ENCODE measurements around the gene ITLN1.
"Not testable (repeated sequence)": the region's sequence is repeated elsewhere in the genome, so short reads cannot be mapped to it uniquely, and the experiment has no call there.

The ITLN1 gene

DNA sequence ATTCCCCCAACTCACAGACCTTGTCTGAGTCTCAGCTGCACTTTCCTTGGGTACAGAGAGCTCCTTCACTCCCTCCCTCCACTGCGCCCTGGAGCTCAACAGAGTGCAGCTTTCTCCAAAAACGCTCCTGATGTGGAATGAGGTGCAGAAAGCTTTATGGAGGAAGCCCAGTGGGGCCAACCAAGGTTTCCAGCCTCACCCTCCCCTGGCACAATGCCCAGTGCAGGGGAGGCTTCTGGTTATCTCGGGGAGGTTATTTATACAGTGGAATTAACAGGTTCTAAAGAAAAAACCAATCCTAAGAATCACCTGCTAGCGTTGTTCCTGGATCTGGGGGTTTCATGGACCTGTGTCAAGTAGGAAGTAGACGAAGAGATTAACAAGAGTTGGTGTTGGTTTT is at the start of gene ITLN1:
Gene ITLN1 (minus strand): TSS at position 139 of the 400 bp plus-strand sequence. CDS start 303 bp downstream, outside the sequence.
- no peak for DNase-seq (ENCODE audit: low read depth in 2 of 2)

DNA sequence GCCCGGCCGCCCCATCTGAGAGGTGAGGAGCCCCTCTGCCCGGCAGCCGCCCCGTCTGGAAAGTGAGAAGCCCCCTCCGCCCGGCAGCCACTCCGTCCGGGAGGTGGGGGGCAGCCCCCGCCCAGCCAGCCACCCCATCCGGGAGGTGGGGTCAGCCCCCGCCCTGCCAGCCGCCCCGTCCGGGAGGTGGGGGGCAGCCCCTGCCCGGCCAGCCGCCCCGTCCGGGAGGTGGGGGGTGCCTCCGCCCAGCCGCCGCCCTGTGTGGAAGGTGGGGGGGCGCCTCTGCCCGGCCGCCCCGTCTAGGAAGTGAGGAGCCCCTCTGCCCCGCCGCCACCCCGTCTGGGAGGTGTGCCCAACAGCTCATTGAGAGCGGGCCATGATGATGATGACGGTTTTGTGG is 48.3 kb upstream of the ITLN1 start:
- not testable (repeated sequence) for DNase-seq (ENCODE audit: low read depth in 2 of 2)

DNA sequence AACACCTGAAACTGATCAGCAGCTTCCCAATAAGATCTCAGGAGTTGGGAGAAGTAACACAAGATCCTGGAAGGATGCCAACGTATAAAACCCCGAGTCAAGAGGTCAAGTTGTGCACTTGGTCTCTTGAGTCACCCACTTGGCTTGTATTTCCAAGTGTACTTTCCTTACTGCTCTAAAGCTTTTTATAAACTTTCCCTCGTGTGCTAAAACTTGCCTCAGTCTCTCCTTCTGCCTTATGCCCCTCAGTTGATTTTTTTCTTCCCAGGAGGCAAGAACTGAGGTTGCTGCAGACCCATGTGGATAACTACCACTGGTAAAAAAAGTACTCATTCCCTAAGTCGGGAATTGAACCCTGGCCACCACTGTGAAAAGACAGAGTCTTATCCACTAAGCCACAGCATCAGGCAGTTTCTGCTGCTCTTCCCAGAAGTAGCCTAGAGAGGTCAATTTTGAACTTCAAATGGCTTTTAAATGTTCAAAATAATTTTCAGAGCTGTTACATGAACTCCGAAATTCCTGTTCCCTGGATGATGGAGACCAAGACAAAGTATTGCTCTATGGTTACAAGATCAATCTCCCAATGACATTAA is 40.8 kb upstream of the ITLN1 start:
- DNase-seq (ENCODE audit: low read depth in 2 of 2): no peak

DNA sequence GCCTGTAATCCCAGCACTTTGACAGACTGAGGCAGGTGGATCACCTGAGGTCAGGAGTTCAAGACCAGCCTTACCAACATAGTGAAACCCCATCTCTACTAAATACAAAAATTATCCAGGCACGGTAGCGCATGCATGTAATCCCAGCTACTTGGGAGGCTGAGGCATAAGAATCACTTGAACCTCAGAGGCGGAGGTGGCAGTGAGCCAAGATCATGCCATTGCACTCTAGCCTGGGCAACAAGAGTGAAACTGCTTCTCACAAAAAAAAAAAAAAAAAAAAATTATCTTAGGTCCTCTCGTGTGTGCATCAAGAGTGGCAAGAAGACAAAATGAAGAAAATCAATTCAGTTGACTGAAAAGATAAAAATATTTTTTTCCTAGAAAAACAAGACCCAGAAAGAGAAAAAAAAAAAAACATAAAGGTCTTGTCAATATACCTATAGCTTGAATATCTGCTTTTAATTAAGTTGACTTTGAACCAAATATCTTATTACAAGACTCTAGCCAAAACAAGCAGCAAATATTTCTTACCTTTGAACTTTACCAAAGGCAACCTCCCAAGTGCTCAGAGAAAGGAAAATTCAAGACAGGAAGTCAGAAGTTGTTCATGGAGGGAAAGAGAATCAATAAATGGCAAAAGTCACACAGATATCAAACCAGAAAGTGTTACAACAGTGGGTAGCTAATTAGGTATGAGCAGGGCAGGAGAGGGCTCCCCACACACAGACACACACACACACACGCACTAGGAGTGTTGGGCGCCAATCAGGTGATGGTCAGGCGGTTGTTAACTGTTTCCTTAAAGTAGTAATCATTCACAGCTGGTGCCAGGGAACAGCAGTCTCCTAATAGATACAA is 40.0 kb upstream of the ITLN1 start:
- DNase-seq (ENCODE audit: low read depth in 2 of 2): no peak

DNA sequence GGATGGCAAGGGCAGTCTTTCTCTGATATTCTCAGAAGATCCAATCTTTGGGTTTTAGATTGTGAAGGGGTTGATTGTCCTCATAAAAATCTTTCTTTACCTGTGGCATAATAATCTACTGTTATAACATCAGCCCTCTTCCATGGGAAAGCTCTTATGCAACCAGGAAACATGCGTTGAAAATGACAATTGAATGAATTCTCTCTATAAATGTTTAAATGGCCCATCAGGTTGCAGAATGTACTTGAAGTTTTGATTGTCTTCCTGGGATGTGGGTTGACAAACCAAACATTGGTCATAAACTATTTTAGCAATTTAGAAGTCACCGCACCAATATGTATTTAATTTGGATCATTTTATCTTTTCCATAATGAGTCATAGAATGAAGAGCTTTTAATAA is 31.7 kb upstream of the ITLN1 start:
- DNase-seq (ENCODE audit: low read depth in 2 of 2): no peak

DNA sequence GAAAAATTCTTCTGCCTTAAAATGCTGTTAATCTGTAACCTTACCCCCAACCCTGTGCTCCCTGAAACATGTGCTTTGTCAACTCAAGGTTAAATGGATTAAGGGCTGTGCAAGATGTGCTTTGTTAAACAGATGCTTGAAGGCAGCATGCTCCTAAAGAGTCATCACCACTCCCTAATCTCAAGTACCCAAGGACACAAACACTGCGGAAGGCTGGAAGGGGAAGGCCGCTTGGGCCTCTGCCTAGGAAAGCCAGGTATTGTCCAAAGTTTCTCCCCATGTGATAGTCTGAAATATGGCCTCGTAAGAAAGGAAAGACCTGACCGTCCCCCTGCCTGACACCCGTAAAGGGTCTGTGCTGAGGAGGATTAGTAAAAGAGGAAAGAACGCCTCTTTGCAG is 28.2 kb upstream of the ITLN1 start:
- not testable (repeated sequence) for DNase-seq (ENCODE audit: low read depth in 2 of 2)

DNA sequence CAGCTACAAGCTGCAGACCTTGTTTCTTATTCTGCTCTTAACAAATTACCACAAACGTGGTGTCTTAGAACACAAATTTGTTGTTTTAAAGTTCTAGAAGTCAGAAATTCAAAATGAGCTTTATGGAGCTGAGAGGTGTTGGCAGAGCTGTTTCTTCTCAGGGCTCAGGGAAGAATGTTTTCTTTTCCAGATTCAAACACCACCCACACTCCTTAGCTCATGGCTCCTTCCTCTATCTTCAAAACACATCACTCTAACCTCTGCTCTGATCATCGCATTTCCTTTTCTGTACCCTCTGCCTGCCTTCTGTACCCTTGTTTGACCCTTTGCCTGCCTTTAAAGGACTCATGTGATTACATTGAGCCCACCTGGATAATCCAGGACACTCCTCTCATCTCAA is 26.9 kb upstream of the ITLN1 start:
- no peak for DNase-seq (ENCODE audit: low read depth in 2 of 2)

DNA sequence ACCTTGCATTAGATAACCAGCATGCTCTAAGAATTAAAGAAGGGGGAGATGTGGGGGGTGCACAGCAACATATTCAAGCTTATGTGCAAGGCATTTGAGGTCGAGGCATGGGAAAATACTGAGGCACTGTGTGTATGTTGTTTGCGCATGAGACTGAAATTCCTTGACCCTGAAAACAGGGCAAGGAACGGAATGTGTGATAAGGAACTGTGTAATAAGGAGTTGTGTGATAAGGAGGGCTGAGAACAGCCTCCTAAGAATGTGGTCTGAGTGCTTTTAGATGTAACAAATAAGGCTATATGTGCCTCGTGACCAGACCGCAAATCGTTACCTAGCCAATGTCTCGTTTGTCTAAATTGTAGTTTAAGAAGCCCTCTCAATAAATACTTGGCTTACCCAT is 26.5 kb upstream of the ITLN1 start:
- no peak for DNase-seq (ENCODE audit: low read depth in 2 of 2)

DNA sequence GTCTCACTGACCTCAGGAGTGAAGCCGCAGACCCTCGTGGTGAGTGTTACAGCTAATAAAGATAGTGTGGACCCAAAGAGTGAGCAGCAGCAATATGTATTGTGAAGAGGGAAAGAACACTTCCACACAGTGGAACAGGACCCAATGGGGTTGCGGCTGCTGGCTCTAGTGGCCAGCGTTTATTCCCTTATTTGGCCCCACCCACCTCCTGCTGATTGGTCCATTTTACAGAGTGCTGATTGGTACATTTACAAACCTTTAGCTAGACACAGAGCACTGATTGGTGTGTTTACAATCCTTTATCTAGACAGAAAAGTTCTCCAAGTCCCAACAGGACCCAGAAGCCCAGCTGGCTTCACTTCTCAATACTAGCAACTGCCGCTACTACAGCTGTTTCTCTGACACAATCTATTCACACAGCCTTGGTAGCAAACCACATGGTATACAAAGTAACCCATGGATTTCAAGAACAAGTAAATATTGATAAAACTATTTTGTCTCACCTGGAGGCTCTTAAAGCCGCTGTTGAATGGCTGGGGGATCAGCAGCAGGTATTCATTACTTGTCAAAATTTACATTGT is 25.3 kb upstream of the ITLN1 start:
- DNase-seq (ENCODE audit: low read depth in 2 of 2): no peak

DNA sequence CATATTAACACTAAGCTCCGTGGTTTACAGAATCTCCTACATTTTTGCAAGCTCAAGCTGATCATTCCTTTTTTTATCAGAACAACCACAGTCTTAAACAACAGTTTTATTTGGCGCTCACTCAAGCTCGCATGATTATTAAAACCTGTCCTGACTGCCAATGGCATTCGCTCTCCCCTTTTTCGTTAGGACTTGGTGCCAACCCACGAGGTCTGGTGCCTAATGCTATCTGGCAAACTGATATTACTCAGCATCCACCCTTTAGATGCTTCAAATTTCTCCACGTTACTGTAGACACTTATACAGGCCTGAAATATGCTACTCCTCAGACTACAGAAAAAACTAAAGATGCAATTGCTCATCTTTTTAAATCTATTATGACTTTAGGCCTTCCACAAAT is 23.0 kb upstream of the ITLN1 start:
- no peak for DNase-seq (ENCODE audit: low read depth in 2 of 2)

DNA sequence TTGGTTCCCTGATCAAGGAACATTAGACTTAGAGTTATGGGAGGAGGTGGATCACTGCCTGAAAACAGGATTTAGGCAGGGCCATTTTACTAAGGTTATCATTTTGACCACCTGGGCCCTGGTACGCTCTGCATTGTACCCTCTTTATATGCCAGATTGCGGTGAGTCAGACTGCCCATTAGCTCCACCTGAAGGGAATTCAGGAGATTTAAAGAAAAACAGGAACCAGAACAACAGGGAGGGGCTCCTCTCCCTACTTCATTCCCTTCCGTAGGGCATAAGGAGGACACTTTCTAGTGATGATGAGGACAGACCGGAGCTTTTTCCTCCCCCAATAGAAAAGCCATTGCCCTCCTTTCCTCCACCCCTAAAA is 20.6 kb upstream of the ITLN1 start:
- no peak for DNase-seq (ENCODE audit: low read depth in 2 of 2)

DNA sequence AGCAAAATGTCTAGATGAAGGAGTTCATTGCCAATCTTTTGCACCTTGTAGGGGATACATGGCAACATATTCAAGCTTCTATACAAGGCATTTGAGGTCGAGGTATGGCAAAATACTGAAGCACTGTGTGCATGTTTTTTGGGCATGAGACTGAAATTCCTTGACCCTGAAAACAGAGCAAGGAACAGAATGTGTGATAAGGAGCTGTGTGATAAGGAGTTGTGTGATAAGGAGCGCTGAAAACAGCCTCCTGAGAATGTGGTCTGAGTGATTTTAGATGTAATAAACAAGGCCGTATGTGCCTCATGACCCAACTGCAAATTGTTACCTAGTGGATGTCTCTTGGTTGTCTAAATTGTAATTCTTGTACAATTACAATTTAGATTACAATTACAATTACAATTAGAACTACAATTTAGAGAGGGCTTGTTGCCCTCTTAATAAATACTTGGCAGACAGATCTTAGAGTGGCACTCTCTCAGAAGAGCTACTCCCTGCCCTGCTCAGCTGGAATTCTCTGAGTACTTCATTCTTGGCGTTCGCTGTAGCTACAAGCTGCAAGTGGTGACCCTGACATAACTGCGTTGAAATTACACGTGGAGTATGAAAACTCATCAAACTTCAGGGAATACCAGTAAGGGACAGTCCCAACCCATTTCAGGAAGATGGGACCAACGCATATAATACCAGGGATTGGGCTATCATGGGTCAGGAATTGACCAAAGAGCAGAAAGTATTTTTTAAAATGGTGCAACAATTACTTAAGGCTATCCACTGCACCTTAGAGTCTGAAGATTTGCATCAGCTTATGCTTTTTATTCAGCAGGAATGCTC is 20.0 kb upstream of the ITLN1 start:
- DNase-seq (ENCODE audit: low read depth in 2 of 2): no peak

DNA sequence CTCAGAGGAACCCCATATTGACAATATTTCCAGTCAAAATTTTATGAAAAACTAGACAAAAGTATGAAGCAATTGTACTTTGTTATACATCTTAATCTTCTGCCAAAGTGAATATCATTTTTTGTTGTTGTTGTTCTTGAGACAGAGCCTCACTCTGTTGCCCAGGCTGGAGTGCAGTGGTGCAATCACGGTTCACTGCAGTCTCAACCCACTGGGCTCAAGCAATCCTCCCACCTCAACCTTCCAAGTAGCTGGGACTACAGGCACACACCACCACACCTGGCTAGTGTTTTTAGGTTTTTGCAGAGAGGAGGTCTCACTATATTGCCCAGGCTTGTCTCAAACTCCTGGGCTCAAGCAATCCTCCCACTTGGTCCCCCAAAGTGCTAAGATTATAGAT is 17.3 kb upstream of the ITLN1 start:
- DNase-seq (ENCODE audit: low read depth in 2 of 2): not testable (repeated sequence)

DNA sequence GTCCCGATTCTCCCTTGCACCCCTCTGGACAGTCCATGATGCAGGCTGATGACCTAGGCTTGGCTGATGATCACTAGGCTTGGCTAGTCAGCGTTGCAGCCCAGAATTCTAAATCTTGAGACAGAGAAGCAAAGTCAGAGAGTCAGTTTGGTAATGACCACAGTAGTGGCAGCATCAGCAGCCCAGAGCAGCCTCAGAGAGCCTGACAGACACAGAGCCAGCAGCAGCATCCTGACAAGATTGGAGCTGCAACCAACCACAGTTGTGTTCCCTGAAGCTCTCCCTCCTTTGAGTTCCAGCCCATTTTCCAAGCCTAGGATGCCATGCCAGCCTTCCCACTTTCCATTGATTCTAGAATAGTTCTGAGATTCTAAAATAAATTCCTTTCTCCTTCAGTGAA is 16.8 kb upstream of the ITLN1 start:
- DNase-seq (ENCODE audit: low read depth in 2 of 2): no peak

DNA sequence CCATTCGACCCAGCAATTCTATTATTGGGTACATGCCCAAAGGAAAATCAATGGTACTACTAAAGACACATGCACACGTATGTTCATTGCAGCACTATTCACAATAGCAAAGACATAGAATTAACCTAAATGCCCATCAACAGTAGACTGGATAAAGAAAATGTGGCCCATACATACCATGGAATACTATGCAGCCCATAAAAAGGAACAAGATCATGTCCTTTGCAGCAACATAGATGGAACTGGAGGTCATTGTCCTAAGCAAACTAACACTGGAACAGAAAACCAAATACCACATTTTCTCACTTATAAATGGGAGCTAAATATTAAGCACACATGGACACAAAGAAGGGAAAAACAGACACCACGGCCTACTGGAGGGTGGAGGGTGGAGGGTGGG is 15.7 kb upstream of the ITLN1 start:
- DNase-seq (ENCODE audit: low read depth in 2 of 2): not testable (repeated sequence)

DNA sequence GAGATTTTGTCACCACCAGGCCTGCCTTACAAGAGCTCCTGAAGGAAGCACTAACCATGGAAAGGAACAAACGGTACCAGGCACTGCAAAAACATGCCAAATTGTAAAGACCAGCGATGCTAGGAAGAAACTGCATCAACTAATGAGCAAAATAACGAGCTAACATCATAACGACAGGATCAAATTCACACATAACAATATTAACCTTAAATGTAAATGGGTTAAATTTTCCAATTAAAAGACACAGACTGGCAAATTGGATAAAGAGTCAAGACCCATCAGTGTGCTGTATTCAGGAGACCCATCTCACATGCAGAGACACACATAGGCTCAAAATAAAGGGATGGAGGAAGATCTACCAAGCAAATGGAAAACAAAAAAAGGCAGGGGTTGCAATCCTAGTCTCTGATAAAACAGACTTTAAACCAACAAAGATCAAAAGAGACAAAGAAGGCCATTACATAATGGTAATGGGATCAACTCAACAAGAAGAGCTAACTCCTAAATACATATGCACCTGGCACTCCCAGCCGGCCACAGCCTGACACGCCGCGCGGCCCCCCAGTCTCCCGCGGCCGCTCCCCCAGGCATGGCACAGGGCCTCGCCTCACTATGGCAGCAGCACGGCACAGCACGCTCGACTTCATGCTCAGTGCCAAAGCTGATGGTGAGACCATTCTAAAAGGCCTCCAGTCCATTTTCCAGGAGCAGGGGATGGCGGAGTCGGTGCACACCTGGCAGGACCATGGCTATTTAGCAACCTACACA is 9.6 kb upstream of the ITLN1 start:
- DNase-seq (ENCODE audit: low read depth in 2 of 2): not testable (repeated sequence)

DNA sequence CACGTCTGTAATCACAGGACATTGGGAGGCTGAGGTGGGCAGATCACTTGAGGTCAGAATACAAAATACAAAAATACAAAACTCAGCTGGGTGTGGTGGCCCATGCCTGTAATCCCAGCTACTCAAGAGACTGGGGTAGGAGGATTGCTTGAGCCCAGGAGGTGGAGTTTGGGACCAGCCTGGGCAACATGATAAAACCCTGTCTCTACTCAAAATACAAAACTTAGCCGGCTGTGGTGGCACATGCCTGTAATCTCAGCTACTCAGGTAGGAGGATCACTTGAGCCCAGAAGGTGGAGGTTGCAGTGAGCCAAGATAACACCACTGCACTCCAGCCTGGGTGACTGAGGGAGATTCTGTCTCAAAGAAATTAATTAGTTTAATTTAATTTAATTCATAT is 6.5 kb upstream of the ITLN1 start:
- DNase-seq (ENCODE audit: low read depth in 2 of 2): no peak

DNA sequence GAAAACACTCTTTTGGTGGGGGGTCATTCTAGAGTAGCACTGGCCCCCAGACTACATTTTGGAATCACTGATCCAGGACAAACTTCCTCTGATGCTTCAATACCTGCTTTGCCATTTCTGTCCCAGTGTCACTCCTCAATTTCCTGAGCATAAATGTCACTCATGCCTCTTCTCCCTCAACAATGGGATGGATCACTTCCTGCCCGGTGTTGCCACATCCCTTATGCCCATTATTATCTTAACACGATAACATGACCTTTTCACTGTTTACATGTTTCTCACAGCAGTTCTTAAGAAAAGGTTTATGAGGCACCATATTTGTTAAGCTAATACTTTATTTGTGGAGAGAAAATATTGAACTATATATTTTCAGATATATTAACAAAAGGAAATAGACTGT is 3.9 kb upstream of the ITLN1 start:
- DNase-seq (ENCODE audit: low read depth in 2 of 2): no peak

DNA sequence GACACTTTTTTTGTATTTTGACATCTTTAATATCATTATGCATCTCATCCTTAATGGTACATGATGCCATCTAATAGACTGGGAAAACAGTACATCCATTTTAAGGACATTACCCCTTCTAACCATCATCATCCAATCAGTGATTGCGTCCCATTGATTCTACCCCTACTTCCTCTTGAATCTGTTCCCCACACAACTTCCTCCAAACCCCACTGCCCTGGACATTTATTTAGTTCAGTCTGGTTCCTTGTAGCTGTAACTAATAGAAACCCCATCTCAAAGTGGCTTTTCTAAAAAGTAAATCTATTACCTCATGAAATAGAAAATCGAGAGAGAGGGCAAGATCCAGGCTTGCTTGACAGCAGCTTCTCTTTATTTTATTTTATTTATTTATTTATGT is 2.1 kb upstream of the ITLN1 start:
- DNase-seq (ENCODE audit: low read depth in 2 of 2): no peak

DNA sequence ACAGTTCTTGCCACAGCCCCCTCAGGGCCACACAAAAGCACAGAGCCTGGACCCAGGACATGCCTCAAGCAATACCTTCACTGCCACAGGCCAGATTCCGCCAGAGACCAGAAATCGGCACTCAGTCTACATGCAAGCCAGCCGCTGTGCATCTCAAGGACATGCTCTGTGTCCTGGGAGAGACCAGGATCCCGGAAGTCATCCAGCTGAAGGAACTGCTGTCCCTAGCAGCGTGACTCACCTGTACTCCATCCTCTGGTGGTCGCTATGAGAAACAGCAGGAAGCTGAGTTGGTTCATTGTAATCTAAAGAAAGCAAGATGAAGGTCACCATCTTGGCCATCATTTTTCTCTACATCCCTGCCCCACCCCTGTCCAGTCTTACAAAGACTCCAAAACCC is 401 bp downstream of the ITLN1 start:
- no peak for DNase-seq (ENCODE audit: low read depth in 2 of 2)
